Aorta (tissue), 5 donors: ENCODE results near the gene C1orf74. TPM values are rescaled to one million over a fixed set of nuclear protein-coding genes. Genes with fewer than 3 reads are reported as not detected.
"Not testable (repeated sequence)": the region's sequence is repeated elsewhere in the genome, so short reads cannot be mapped to it uniquely, and the experiment has no call there.

Source experiments
- ATAC-seq: fragments of 200-7000 bp; cut with Tn5 transposase; one replicate; pipeline ENCODE4 v1.9.1; 2022; ENCODE audit warnings: moderate library complexity; ENCODE audit not compliant: low FRiP score
- DNase-seq, 2 donors: peaks; one replicate each; pipeline ENCODE4 v3.0.0-alpha.2; 2020
- H3K27ac ChIP-seq, 2 donors: one replicate each; pipeline ENCODE4 v1.5.1; 2013; ENCODE audit warnings: low read length in 2 of 2, mild to moderate bottlenecking in 2 of 2, moderate library complexity in 2 of 2, control low read depth in 1 of 2, inconsistent platforms in 1 of 2, low read depth in 1 of 2
- H3K27me3 ChIP-seq, 2 donors: one replicate each; pipeline ENCODE4 v1.6.1; 2013; ENCODE audit warnings: control low read depth in 1 of 2, low read length in 1 of 2, mild to moderate bottlenecking in 1 of 2, moderate library complexity in 1 of 2; ENCODE audit not compliant: insufficient read depth in 2 of 2, control insufficient read depth in 1 of 2
- H3K36me3 ChIP-seq, 2 donors: one replicate each; pipeline ENCODE4 v1.6.1; 2013; ENCODE audit warnings: control low read depth in 1 of 2, low read length in 1 of 2, mild to moderate bottlenecking in 1 of 2; ENCODE audit not compliant: insufficient read depth in 2 of 2, control insufficient read depth in 1 of 2
- H3K4me1 ChIP-seq, 2 donors: one replicate each; pipeline ENCODE4 v1.6.1; 2013; ENCODE audit warnings: low read length in 2 of 2, control low read depth in 1 of 2, mild to moderate bottlenecking in 1 of 2, moderate library complexity in 1 of 2; ENCODE audit not compliant: insufficient read depth in 2 of 2, control insufficient read depth in 1 of 2
- H3K4me3 ChIP-seq, 2 donors: one replicate each; pipeline ENCODE4 v1.5.1; 2013; ENCODE audit warnings: low read length in 2 of 2, control low read depth in 1 of 2, mild to moderate bottlenecking in 1 of 2
- H3K9me3 ChIP-seq: one replicate; pipeline ENCODE4 v1.6.1; 2013; ENCODE audit warnings: mild to moderate bottlenecking, low read length; ENCODE audit not compliant: control insufficient read depth
- WGBS, 2 donors: extraction: QIAGEN DNeasy Blood & Tissue Kit; methylation state at CpG; one replicate each; pipeline ENCODE4 v1.1.7; 2013; 5-methylcytosine and 5-hydroxymethylcytosine counted together
- intact Hi-C, 2 donors: fragments of 100-400 bp; cut with DNase I; formaldehyde crosslinking; loops; one replicate each; pipeline versions ENCODE4 v1.14.2 to v1.15.0; 2022
- polyA plus RNA-seq, 2 donors: library from polyadenylated mRNA; stranded (reverse); fragments of 200-250 nt; gene quantifications; one replicate each; pipeline ENCODE4 v1.2.3, GENCODE V29; 2013
- total RNA-seq, 2 donors: library from RNA; stranded (reverse); fragmentation: NEBNext Ultra II Directional; extraction: Animal tissue kit (Norgen Biotek cat#: 25700); gene quantifications; one replicate each; pipeline ENCODE4 v1.2.1, GENCODE V29; 2021
- donor health status: healthy with polysubstance abuse.
- donor health status: Bipolar disorder and iron deficiency.
- donor health status: DM: no; HTN: no; CAD: no.
- donor health status: DM: no; HTN: no; CAD: no.
- donor health status: DM: yes; HTN: yes; CAD: no.

The C1orf74 gene
- total and polyA plus RNA-seq, 4 donors: 0.69 to 1.6 (median 0.93) TPM

- Histone ChIP-seq H3K9me3 (no peaks in the 10 kb centered on the region), H3K27me3 (no peaks in the 10 kb centered on the region), H3K27ac (peak overlapping the region; percentile 31 to 41), H3K36me3 (no peaks in the 10 kb centered on the region), H3K4me1 (peaks cover 3 to 8% of the 10 kb centered on the region in 2 donors), H3K4me3 (no peak overlapping the region)
- ATAC-seq (no peak), DNase-seq (no peak)
- intact Hi-C loops: no loop called here
- 38 to 41% methylated on average over 5 of the region's 5 CpGs for WGBS, 2 donors
These were observed 16.9 kb upstream of the C1orf74 start for GRCh38 chr1:209800984-209801834.

- H3K36me3 ChIP-seq: no peaks in the 10 kb centered on the region
- intact Hi-C loops: no loop called here
- H3K9me3 ChIP-seq: no peaks in the 10 kb centered on the region
- no peak for ATAC-seq
- WGBS, 2 donors: 78 to 83% methylated on average over 9 of the region's 9 CpGs
- H3K27ac ChIP-seq: no peak overlapping the region
- peaks cover 3 to 8% of the 10 kb centered on the region in 2 donors for H3K4me1 ChIP-seq
- DNase-seq: no peak
- no peak overlapping the region for H3K4me3 ChIP-seq
- H3K27me3 ChIP-seq: no peaks in the 10 kb centered on the region
These were observed 13.8 kb upstream of the C1orf74 start for GRCh38 chr1:209797978-209798639.

- H3K4me1 ChIP-seq, ATAC-seq, DNase-seq, H3K36me3 ChIP-seq, H3K27ac ChIP-seq, H3K27me3 ChIP-seq, intact Hi-C loops, H3K9me3 ChIP-seq, H3K4me3 ChIP-seq: not testable (repeated sequence)
- WGBS, 2 donors: 92 to 93% methylated on average over 3 of the region's 3 CpGs
These were observed 9.4 kb upstream of the C1orf74 start for GRCh38 chr1:209793711-209794110.

GRCh38 chr1:209791920-209792319 lies 7.6 kb upstream of the C1orf74 start:
- no peak for DNase-seq
- intact Hi-C loops: no loop called here
- no peak for ATAC-seq
- H3K4me1 ChIP-seq: peaks cover 0 to 3% of the 10 kb centered on the region in 2 donors
- H3K27me3 ChIP-seq: no peaks in the 10 kb centered on the region
- WGBS, 2 donors: 0 to 44% methylated on average over 1 of the region's 1 CpG
- no peak overlapping the region for H3K4me3 ChIP-seq
- H3K36me3 ChIP-seq: no peaks in the 10 kb centered on the region
- H3K27ac ChIP-seq: no peak overlapping the region
- no peaks in the 10 kb centered on the region for H3K9me3 ChIP-seq

GRCh38 chr1:209790286-209791193 lies 6.2 kb upstream of the C1orf74 start:
- H3K36me3 ChIP-seq: no peaks in the 10 kb centered on the region
- H3K4me3 ChIP-seq: no peak overlapping the region
- no peaks in the 10 kb centered on the region for H3K27me3 ChIP-seq
- intact Hi-C loops: no loop called here
- WGBS, 2 donors: 83 to 87% methylated on average over 10 of the region's 10 CpGs
- no peak overlapping the region for H3K27ac ChIP-seq
- ATAC-seq (no peak), DNase-seq (no peak)
- H3K4me1 ChIP-seq: peaks cover 0 to 3% of the 10 kb centered on the region in 2 donors
- H3K9me3 ChIP-seq: no peaks in the 10 kb centered on the region

- WGBS, 2 donors: 94 to 100% methylated on average over 1 of the region's 1 CpG
- Histone ChIP-seq H3K4me3 (no peak overlapping the region), H3K9me3 (no peaks in the 10 kb centered on the region), H3K27ac (no peak overlapping the region), H3K27me3 (no peaks in the 10 kb centered on the region), H3K4me1 (peaks cover 0 to 3% of the 10 kb centered on the region in 2 donors), H3K36me3 (no peaks in the 10 kb centered on the region)
- ATAC-seq (no peak), DNase-seq (no peak)
- intact Hi-C loops: loop anchor here in 1 of 2 donors (5.0 kb wide), 1 partner anchor 33 kb away; no protein-coding TSS in a partner anchor
These were observed 4.9 kb upstream of the C1orf74 start for GRCh38 chr1:209789245-209789644.

GRCh38 chr1:209787551-209787950 lies 3.2 kb upstream of the C1orf74 start:
- Histone ChIP-seq H3K36me3 (no peaks in the 10 kb centered on the region), H3K27me3 (no peaks in the 10 kb centered on the region), H3K27ac (peak overlapping the region; percentile 68 to 87), H3K9me3 (no peaks in the 10 kb centered on the region), H3K4me3 (no peak overlapping the region), H3K4me1 (peaks cover 0 to 3% of the 10 kb centered on the region in 2 donors)
- intact Hi-C loops: loop anchor here in 1 of 2 donors (5.0 kb wide), 1 partner anchor 35 kb away; no protein-coding TSS in a partner anchor
- 15 to 19% methylated on average over 2 of the region's 2 CpGs for WGBS, 2 donors
- no peak for ATAC-seq
- no peak for DNase-seq

GRCh38 chr1:209786146-209786545 lies 1.8 kb upstream of the C1orf74 start:
- no peak overlapping the region for H3K4me3 ChIP-seq
- WGBS, 2 donors: 16 to 48% methylated on average over 4 of the region's 4 CpGs
- H3K9me3 ChIP-seq: no peaks in the 10 kb centered on the region
- H3K27me3 ChIP-seq: no peaks in the 10 kb centered on the region
- H3K27ac ChIP-seq: no peak overlapping the region
- intact Hi-C loops: loop anchor here in 1 of 2 donors (5.0 kb wide), 1 partner anchor 36 kb away; no protein-coding TSS in a partner anchor
- H3K4me1 ChIP-seq: peaks cover 0 to 3% of the 10 kb centered on the region in 2 donors
- ATAC-seq (no peak), DNase-seq (no peak)
- H3K36me3 ChIP-seq: peaks cover 0 to 2% of the 10 kb centered on the region in 2 donors
